Adrenal gland (tissue), 12 donors: ENCODE data around the gene ZBTB4. TPM values are rescaled to one million over a fixed set of nuclear protein-coding genes. Genes with fewer than 3 reads are reported as not detected.

Experiments used
- DNase-seq, 7 donors: peaks; one replicate each; pipeline ENCODE4 v3.0.0-alpha.2; 2019 to 2020
- H3K27ac ChIP-seq, 5 donors: fragments of 200-600 bp; sonication (generic) in 4 of 5; 1 replicate in 3 of 5; 2 replicates in 2 of 5; pipeline versions ENCODE4 v1.5.1 to v1.8.0; 2016 to 2020; ENCODE audit warnings: mild to moderate bottlenecking in 1 of 5
- H3K27me3 ChIP-seq: fragments of 200-600 bp; 2 replicates; pipeline ENCODE4 v1.8.0; 2021
- H3K36me3 ChIP-seq, 2 donors: fragments of 200-600 bp; replicated peaks in 1 of 2; 1 replicate in 1 of 2; 2 replicates in 1 of 2; pipeline versions ENCODE4 v1.5.1 to v1.8.0; 2018 to 2022
- H3K4me1 ChIP-seq, 2 donors: fragments of 200-600 bp; replicated peaks in 1 of 2; 1 replicate in 1 of 2; 2 replicates in 1 of 2; pipeline versions ENCODE4 v1.5.1 to v1.8.0; 2018 to 2021
- H3K4me3 ChIP-seq, 4 donors: fragments of 200-600 bp; sonication (generic) in 3 of 4; one replicate each; pipeline ENCODE4 v1.5.1; 2016 to 2018
- H3K9me3 ChIP-seq, 3 donors: fragments of 200-600 bp; sonication (generic) in 1 of 3; replicated peaks in 1 of 3; 1 replicate in 2 of 3; 2 replicates in 1 of 3; pipeline versions ENCODE4 v1.5.1 to v1.8.0; 2016 to 2021
- CTCF ChIP-seq, 6 experiments: fragments of 450-650 bp in 4 of 6; fragments of 200-600 bp in 2 of 6; sonication (generic) in 1 of 6; IDR thresholded peaks; 1 replicate in 5 of 6; 2 replicates in 1 of 6; pipeline versions ENCODE4 v1.5.1 to v1.8.0; 2016 to 2021; ENCODE audit warnings: antibody characterized with exemption in 6 of 6, mild to moderate bottlenecking in 2 of 6, moderate library complexity in 1 of 6
- POLR2A ChIP-seq, 2 donors: fragments of 450-650 bp; IDR thresholded peaks; one replicate each; pipeline ENCODE4 v1.6.1; 2017; ENCODE audit warnings: antibody characterized with exemption in 2 of 2, mild to moderate bottlenecking in 2 of 2, moderate library complexity in 1 of 2
- WGBS, 4 donors: extraction: QIAGEN DNeasy Blood & Tissue Kit in 2 of 4; methylation state at CpG; one replicate each; pipeline versions ENCODE4 v1.1.5 to v1.1.7; 2013 to 2017; 5-methylcytosine and 5-hydroxymethylcytosine counted together
- intact Hi-C, 2 donors: fragments of 100-400 bp; cut with DNase I; formaldehyde crosslinking; loops; one replicate each; pipeline versions ENCODE4 v1.14.1 to v1.15.0; 2022 to 2023
- polyA plus RNA-seq, 3 donors: library from polyadenylated mRNA; stranded (reverse); fragments of 200-250 nt in 2 of 3; fragments of 350-450 nt in 1 of 3; fragmentation: Illumina TruSeq in 1 of 3; extraction: RNeasy Lipid Tissue Mini Kit (QIAGEN cat#74804) in 1 of 3; gene quantifications; one replicate each; pipeline ENCODE4 v1.2.3, GENCODE V29; 2013 to 2014
- total RNA-seq, 9 donors: library from RNA; depleted of rRNA in 4 of 9; stranded (reverse); fragments of >200 nt in 4 of 9; fragments of 120-200 nt in 1 of 9; fragmentation: NEBNext Ultra II Directional in 1 of 9; extraction: Animal tissue kit (Norgen Biotek cat#: 25700) in 1 of 9; gene quantifications; one replicate each; pipeline versions ENCODE4 v1.1.0 to v1.2.4, GENCODE V29; 2013 to 2023
- donor health status: healthy with polysubstance abuse.
- donor health status: Bipolar disorder and iron deficiency.
- donor health status: DM: yes; HTN: yes; CAD: no.
- donor health status: DM: no; HTN: no; CAD: no.
- donor health status: DM: no; HTN: no; CAD: no.
- donor health status: DM: yes; HTN: yes; CAD: no.

Gene ZBTB4
- total and polyA plus RNA-seq, 12 donors: 16.6 to 111 (median 66.5) TPM

- Histone ChIP-seq H3K4me3 (no peak overlapping the region), H3K27ac (peak overlapping the region in 3 of 5 donors; percentile 24 to 81 (median 57)), H3K27me3 (no peaks in the 10 kb centered on the region), H3K4me1 (peaks cover 32 to 47% of the 10 kb centered on the region in 2 donors), H3K36me3 (peaks cover 0 to 26% of the 10 kb centered on the region in 2 donors), H3K9me3 (no peaks in the 10 kb centered on the region)
- no peak for TF ChIP-seq CTCF (IDR thresholded peaks at IDR 0.05)
- TF ChIP-seq POLR2A (IDR thresholded peaks at IDR 0.05): no peak
- 90 to 98% (median 94%) methylated on average over 7 to 11 of the region's 11 CpGs for WGBS, 4 donors
- DNase-seq: no peak
- intact Hi-C loops: no loop called here
Observed at GRCh38 chr17:7468290-7468689, 11.1 kb downstream of the ZBTB4 start.

- TF ChIP-seq POLR2A (IDR thresholded peaks at IDR 0.05) (no peak), CTCF (IDR thresholded peaks at IDR 0.05) (no peak)
- Histone ChIP-seq H3K9me3 (no peaks in the 10 kb centered on the region), H3K4me3 (no peak overlapping the region), H3K27ac (peak overlapping the region; percentile 78 to 95 (median 92)), H3K4me1 (peaks cover 32 to 47% of the 10 kb centered on the region in 2 donors), H3K27me3 (no peaks in the 10 kb centered on the region), H3K36me3 (peaks cover 0 to 34% of the 10 kb centered on the region in 2 donors)
- intact Hi-C loops: no loop called here
- no peak for DNase-seq
- 77 to 92% (median 84%) methylated on average over 3 of the region's 3 CpGs for WGBS, 4 donors
Observed at GRCh38 chr17:7467498-7467897, 11.9 kb downstream of the ZBTB4 start.

GRCh38 chr17:7466639-7467341 lies 12.6 kb downstream of the ZBTB4 start:
- peaks cover 0 to 41% of the 10 kb centered on the region in 2 donors for H3K36me3 ChIP-seq
- peak overlapping the region; percentile 78 to 95 (median 92) for H3K27ac ChIP-seq
- peaks cover 32 to 45% of the 10 kb centered on the region in 2 donors for H3K4me1 ChIP-seq
- H3K4me3 ChIP-seq: peak overlapping the region in 1 of 4 donors; percentile 2
- H3K27me3 ChIP-seq: no peaks in the 10 kb centered on the region
- peak; percentile 92 to 97 (median 96) for DNase-seq
- TF ChIP-seq POLR2A (IDR thresholded peaks at IDR 0.05): peak in 1 of 2 donors; percentile 51
- no peak for TF ChIP-seq CTCF (IDR thresholded peaks at IDR 0.05)
- intact Hi-C loops: no loop called here
- WGBS, 4 donors: 30 to 51% (median 42%) methylated on average over 6 to 16 of the region's 16 CpGs
- H3K9me3 ChIP-seq: no peaks in the 10 kb centered on the region

DNA sequence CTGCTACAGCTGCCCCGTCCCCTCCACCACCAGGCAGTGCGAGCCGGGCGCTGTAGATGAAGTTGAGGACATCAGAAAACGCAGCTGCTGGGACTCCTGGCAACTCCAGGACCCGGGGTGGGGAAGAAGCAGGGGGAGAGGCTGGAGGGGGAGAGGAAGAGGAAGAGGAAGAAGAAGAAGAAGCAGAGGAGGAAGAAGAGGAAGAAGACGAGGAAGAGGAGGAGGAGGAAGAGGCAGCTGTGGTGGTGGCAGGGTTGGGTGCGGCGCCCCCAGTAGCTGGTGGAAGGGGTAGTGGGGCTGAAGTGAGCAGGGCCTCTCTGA lies 13.2 kb downstream of the ZBTB4 start:
- DNase-seq: no peak
- Histone ChIP-seq H3K27ac (peak overlapping the region; percentile 78 to 95 (median 92)), H3K4me1 (peaks cover 32 to 39% of the 10 kb centered on the region in 2 donors), H3K4me3 (peak overlapping the region in 1 of 4 donors; percentile 2), H3K9me3 (no peaks in the 10 kb centered on the region), H3K27me3 (no peaks in the 10 kb centered on the region), H3K36me3 (peaks cover 0 to 43% of the 10 kb centered on the region in 2 donors)
- intact Hi-C loops: no loop called here
- TF ChIP-seq POLR2A (IDR thresholded peaks at IDR 0.05) (no peak), CTCF (IDR thresholded peaks at IDR 0.05) (no peak)
- WGBS, 4 donors: 61 to 81% (median 73%) methylated on average over 9 of the region's 9 CpGs
